C4-2B (cell line): ENCODE results near the gene CDKAL1.

Source experiments
- H3K27ac ChIP-seq: fragments of 450-650 bp; 2 replicates; pipeline ENCODE4 v1.5.1; 2017
- ZFX ChIP-seq: fragments of 450-650 bp; IDR thresholded peaks from 2 replicates; pipeline ENCODE4 v1.6.1; 2017
- TF ChIP-seq, protein P1 (sequence below): fragments of 450-650 bp; conservative IDR thresholded peaks from 2 replicates; pipeline ENCODE4 v1.5.1; 2017; ENCODE audit warnings: mild to moderate bottlenecking

CDKAL1 gene

DNA sequence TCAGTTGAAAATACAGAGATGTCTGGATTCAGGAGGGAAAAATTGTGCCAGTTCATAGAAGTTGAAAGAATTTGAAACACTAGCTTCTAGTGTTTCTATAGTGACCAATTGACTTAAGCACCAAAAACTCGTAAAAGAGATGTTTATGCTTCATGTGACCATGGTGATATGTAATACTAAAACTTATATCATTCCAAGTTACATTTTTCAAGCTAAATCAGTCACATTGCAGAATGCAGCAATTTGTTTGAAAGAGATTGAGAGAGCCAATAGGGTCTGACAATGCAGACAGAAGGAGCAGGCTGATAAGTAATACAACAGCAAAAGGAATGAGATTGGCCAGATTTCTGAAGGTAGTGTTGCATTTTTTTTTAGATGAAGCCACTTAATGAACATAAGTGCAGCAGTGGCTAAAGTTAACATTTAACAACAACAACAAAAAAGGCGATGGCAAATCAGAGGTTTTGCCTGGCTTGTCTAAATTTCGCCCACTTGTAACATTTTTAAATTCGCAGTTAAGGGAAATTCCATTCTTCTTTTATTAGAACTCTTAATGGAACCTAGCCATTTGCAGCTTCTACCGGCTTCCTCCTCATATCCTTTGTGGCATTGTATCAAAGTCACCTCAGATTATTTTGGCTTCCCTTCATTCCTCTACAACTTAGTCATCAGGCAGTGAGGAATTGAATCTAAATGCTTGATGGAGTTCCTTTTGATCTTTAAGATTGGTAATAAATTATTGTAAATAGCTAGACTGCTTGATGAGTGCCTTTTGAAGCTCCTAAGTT, 575.3 kb downstream of the CDKAL1 start:
- TF ChIP-seq, protein P1, sequence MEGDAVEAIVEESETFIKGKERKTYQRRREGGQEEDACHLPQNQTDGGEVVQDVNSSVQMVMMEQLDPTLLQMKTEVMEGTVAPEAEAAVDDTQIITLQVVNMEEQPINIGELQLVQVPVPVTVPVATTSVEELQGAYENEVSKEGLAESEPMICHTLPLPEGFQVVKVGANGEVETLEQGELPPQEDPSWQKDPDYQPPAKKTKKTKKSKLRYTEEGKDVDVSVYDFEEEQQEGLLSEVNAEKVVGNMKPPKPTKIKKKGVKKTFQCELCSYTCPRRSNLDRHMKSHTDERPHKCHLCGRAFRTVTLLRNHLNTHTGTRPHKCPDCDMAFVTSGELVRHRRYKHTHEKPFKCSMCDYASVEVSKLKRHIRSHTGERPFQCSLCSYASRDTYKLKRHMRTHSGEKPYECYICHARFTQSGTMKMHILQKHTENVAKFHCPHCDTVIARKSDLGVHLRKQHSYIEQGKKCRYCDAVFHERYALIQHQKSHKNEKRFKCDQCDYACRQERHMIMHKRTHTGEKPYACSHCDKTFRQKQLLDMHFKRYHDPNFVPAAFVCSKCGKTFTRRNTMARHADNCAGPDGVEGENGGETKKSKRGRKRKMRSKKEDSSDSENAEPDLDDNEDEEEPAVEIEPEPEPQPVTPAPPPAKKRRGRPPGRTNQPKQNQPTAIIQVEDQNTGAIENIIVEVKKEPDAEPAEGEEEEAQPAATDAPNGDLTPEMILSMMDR = no peak
- TF ChIP-seq ZFX = no peak
- no peak overlapping the region for H3K27ac ChIP-seq

- no peak for TF ChIP-seq ZFX
- TF ChIP-seq, protein P1 = no peak
- H3K27ac ChIP-seq = no peak overlapping the region
These were observed 576.4 kb downstream of the CDKAL1 start for GRCh38 chr6:21110684-21111083.

- H3K27ac ChIP-seq = no peak overlapping the region
- no peak for TF ChIP-seq ZFX
- TF ChIP-seq, protein P1 = no peak
These were observed 577.0 kb downstream of the CDKAL1 start for GRCh38 chr6:21111093-21111725.

- TF ChIP-seq, protein P1 = no peak
- TF ChIP-seq ZFX = no peak
- H3K27ac ChIP-seq = no peak overlapping the region
These were observed 580.9 kb downstream of the CDKAL1 start for GRCh38 chr6:21115111-21115510.

- TF ChIP-seq, protein P1 = no peak
- TF ChIP-seq ZFX = no peak
These were observed 582.5 kb downstream of the CDKAL1 start for GRCh38 chr6:21116736-21117135.

DNA sequence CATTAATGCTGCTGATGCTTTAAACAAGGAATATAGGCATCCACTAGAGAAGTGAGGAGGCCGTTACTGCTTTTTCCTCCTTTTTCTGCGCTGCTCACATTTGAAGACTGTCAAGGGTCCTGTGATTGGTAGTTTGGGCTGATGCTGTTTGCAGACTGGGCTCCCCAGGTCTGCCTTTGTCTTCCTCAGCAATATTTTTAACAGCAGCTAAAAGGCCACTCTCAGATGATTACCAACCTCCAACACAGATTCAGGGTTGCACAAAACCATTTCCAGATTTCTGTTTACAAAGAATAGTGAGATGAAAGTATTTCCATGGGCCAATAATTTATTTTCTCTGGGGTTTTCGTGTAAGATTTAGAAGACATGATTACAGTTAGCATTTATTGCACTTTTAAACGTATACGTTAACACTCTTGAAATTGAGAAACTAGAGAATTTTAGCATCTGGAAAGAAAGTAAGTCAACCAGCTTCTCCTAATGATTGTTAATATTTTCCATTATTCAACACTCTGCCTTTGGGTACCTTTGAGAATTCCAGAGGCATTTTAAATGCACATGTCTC, 584.0 kb downstream of the CDKAL1 start:
- TF ChIP-seq ZFX = no peak
- TF ChIP-seq, protein P1 = no peak
- no peak overlapping the region for H3K27ac ChIP-seq

More at GRCh38 chr6:21116736-21117135, 582.5 kb downstream of the CDKAL1 start:
- no peak overlapping the region for H3K27ac ChIP-seq

GRCh38 chr6:21121636-21122136, 587.4 kb downstream of the CDKAL1 start:
- TF ChIP-seq, protein P1 = no peak
- no peak for TF ChIP-seq ZFX

More at GRCh38 chr6:21121636-21122136, 587.4 kb downstream of the CDKAL1 start:
- H3K27ac ChIP-seq = no peak overlapping the region
